Esophagus muscularis mucosa (tissue), 4 donors: ENCODE results near the gene ULK4. TPM values are rescaled to one million over a fixed set of nuclear protein-coding genes. Genes with fewer than 3 reads are reported as not detected.

Experiments used
- DNase-seq: peaks from one replicate; pipeline ENCODE4 v3.0.0-alpha.2; 2017; ENCODE audit errors: extremely low spot score
- H3K27ac ChIP-seq, 4 donors: fragments of 200-600 bp; sonication (generic); replicated peaks in 1 of 4; 1 replicate in 3 of 4; 2 replicates in 1 of 4; pipeline ENCODE4 v1.5.1; 2016 to 2019; ENCODE audit warnings: mild to moderate bottlenecking in 1 of 4
- H3K27me3 ChIP-seq, 4 donors: fragments of 200-600 bp; sonication (generic); one replicate each; pipeline versions ENCODE4 v1.5.1 to v1.6.0; 2016 to 2019
- H3K36me3 ChIP-seq, 4 donors: fragments of 200-600 bp; sonication (generic); one replicate each; pipeline ENCODE4 v1.5.1; 2016 to 2019
- H3K4me1 ChIP-seq, 4 donors: fragments of 200-600 bp; sonication (generic); one replicate each; pipeline ENCODE4 v1.5.1; 2016 to 2019
- H3K4me3 ChIP-seq, 4 donors: fragments of 200-600 bp; sonication (generic); 1 replicate in 2 of 4; 2 replicates in 2 of 4; pipeline ENCODE4 v1.5.1; 2016 to 2019; ENCODE audit warnings: mild to moderate bottlenecking in 4 of 4, moderate library complexity in 1 of 4
- H3K9me3 ChIP-seq, 4 donors: fragments of 200-600 bp; sonication (generic); 1 replicate in 3 of 4; 2 replicates in 1 of 4; pipeline ENCODE4 v1.5.1; 2016 to 2019
- CTCF ChIP-seq, 3 experiments: fragments of 200-600 bp in 2 of 3; fragments of 450-650 bp in 1 of 3; sonication (generic) in 2 of 3; IDR thresholded peaks; one replicate each; pipeline ENCODE4 v1.5.1; 2017 to 2019; ENCODE audit warnings: antibody characterized with exemption in 3 of 3, mild to moderate bottlenecking in 2 of 3, moderate library complexity in 1 of 3
- EP300 ChIP-seq: sonication (generic); formaldehyde crosslinking; IDR thresholded peaks from one replicate; pipeline ENCODE4 v1.6.1; 2017; ENCODE audit warnings: antibody characterized with exemption
- POLR2A ChIP-seq: fragments of 450-650 bp; IDR thresholded peaks from one replicate; pipeline ENCODE4 v1.6.1; 2017; ENCODE audit warnings: antibody characterized with exemption, moderate library complexity, mild to moderate bottlenecking, low read depth
- POLR2AphosphoS5 ChIP-seq, 2 donors: sonication (generic); formaldehyde crosslinking; IDR thresholded peaks; one replicate each; pipeline ENCODE4 v1.6.1; 2017; ENCODE audit warnings: antibody characterized with exemption in 2 of 2
- WGBS: methylation state at CpG from one replicate; pipeline ENCODE4 v1.1.5; 2018; 5-methylcytosine and 5-hydroxymethylcytosine counted together
- intact Hi-C: fragments of 100-400 bp; cut with DNase I; formaldehyde crosslinking; loops from one replicate; pipeline ENCODE4 v1.15.1; 2023
- total RNA-seq, 4 donors: library from RNA; depleted of rRNA; stranded (reverse); fragments of >200 nt; gene quantifications; one replicate each; pipeline versions ENCODE4 v1.1.0 to v1.2.1, GENCODE V29; 2016

The ULK4 gene
- total RNA-seq, 4 donors from 2014 or later: 4.2 to 15.4 (median 11.0) TPM

- DNase-seq: no peak
- Histone ChIP-seq H3K36me3 (no peaks in the 10 kb centered on the region), H3K27me3 (no peaks in the 10 kb centered on the region), H3K4me1 (peaks cover 0 to 8% (median 0%) of the 10 kb centered on the region in 4 donors), H3K9me3 (no peaks in the 10 kb centered on the region), H3K4me3 (no peak overlapping the region), H3K27ac (no peak overlapping the region)
- WGBS: 90% methylated on average over 4 of the region's 4 CpGs
- TF ChIP-seq EP300 (no peak), CTCF (IDR thresholded peaks at IDR 0.05) (no peak), POLR2A (no peak), POLR2AphosphoS5 (IDR thresholded peaks at IDR 0.05) (no peak)
- intact Hi-C loops: no loop called here
Measured at GRCh38 chr3:41629072-41629471, 332.8 kb downstream of the ULK4 start.

GRCh38 chr3:41627477-41628087, 334.3 kb downstream of the ULK4 start:
- no peak for TF ChIP-seq POLR2AphosphoS5 (IDR thresholded peaks at IDR 0.05)
- TF ChIP-seq EP300: no peak
- no peak for TF ChIP-seq POLR2A
- no peak for TF ChIP-seq CTCF (IDR thresholded peaks at IDR 0.05)
- Histone ChIP-seq H3K27ac (no peak overlapping the region), H3K4me3 (no peak overlapping the region), H3K9me3 (no peaks in the 10 kb centered on the region), H3K36me3 (no peaks in the 10 kb centered on the region), H3K4me1 (peaks cover 0 to 8% (median 0%) of the 10 kb centered on the region in 4 donors), H3K27me3 (no peaks in the 10 kb centered on the region)
- intact Hi-C loops: no loop called here
- DNase-seq: no peak
- 98% methylated on average over 5 of the region's 5 CpGs for WGBS

- Histone ChIP-seq H3K9me3 (no peaks in the 10 kb centered on the region), H3K4me1 (no peaks in the 10 kb centered on the region), H3K4me3 (no peak overlapping the region), H3K36me3 (no peaks in the 10 kb centered on the region), H3K27me3 (no peaks in the 10 kb centered on the region), H3K27ac (no peak overlapping the region)
- TF ChIP-seq POLR2AphosphoS5 (IDR thresholded peaks at IDR 0.05): no peak
- TF ChIP-seq EP300: no peak
- no peak for TF ChIP-seq CTCF (IDR thresholded peaks at IDR 0.05)
- no peak for TF ChIP-seq POLR2A
- WGBS: 95% methylated on average over 2 of the region's 2 CpGs
- DNase-seq: no peak
- intact Hi-C loops: no loop called here
Measured at GRCh38 chr3:41612853-41613252, 349.1 kb downstream of the ULK4 start.

- TF ChIP-seq EP300: no peak
- WGBS: 84% methylated on average over 6 of the region's 6 CpGs
- intact Hi-C loops: no loop called here
- no peaks in the 10 kb centered on the region for H3K36me3 ChIP-seq
- H3K4me1 ChIP-seq: no peaks in the 10 kb centered on the region
- no peaks in the 10 kb centered on the region for H3K27me3 ChIP-seq
- H3K4me3 ChIP-seq: no peak overlapping the region
- no peak overlapping the region for H3K27ac ChIP-seq
- DNase-seq: no peak
- no peaks in the 10 kb centered on the region for H3K9me3 ChIP-seq
Measured at GRCh38 chr3:41611008-41611407, 350.9 kb downstream of the ULK4 start.

GRCh38 chr3:41608347-41608746, 353.6 kb downstream of the ULK4 start:
- no peak for DNase-seq
- 84% methylated on average over 1 of the region's 1 CpG for WGBS
- Histone ChIP-seq H3K36me3 (no peaks in the 10 kb centered on the region), H3K27ac (no peak overlapping the region), H3K27me3 (no peaks in the 10 kb centered on the region), H3K9me3 (no peaks in the 10 kb centered on the region), H3K4me3 (no peak overlapping the region), H3K4me1 (no peaks in the 10 kb centered on the region)
- intact Hi-C loops: no loop called here
- TF ChIP-seq EP300 (no peak), POLR2A (no peak)

- no peak for DNase-seq
- no peak for TF ChIP-seq EP300
- TF ChIP-seq POLR2A: no peak
- no peak for TF ChIP-seq POLR2AphosphoS5 (IDR thresholded peaks at IDR 0.05)
- Histone ChIP-seq H3K4me3 (no peak overlapping the region), H3K9me3 (no peaks in the 10 kb centered on the region), H3K4me1 (no peaks in the 10 kb centered on the region), H3K27ac (no peak overlapping the region), H3K36me3 (no peaks in the 10 kb centered on the region), H3K27me3 (no peaks in the 10 kb centered on the region)
- intact Hi-C loops: no loop called here
- WGBS: 97% methylated on average over 1 of the region's 1 CpG
Measured at GRCh38 chr3:41603807-41604206, 358.1 kb downstream of the ULK4 start.
